Heart left ventricle (tissue), 13 donors: ENCODE measurements around the gene FBXO15.

Experiments used
- POLR2A ChIP-seq, 2 donors: fragments of 450-650 bp; IDR thresholded peaks; one replicate each; pipeline ENCODE4 v1.6.1; 2017; ENCODE audit warnings: antibody characterized with exemption in 2 of 2, mild to moderate bottlenecking in 2 of 2, moderate library complexity in 2 of 2
- TF ChIP-seq, protein P1 (sequence below), 12 donors: fragments of 200-600 bp; sonication (generic) in 4 of 12; IDR thresholded peaks; one replicate each; pipeline versions ENCODE4 v1.5.0 to v1.8.0; 2018 to 2022; ENCODE audit warnings: antibody characterized with exemption in 12 of 12, mild to moderate bottlenecking in 5 of 12
- donor health status: ischemic (EF 13 %, LVEDD 7.1; RV severe dilation, severe dysfunction).
- donor health status: DM: no; HTN: yes; CAD: no.
- donor health status: DM: no; HTN: no; CAD: no.
- donor health status: ischemic (EF 25% LVEDD 6.9; RV normal size, moderate dysfunction).
- donor health status: ischemic (EF 25% LVEDD 5.7; RV mildly dilated, moderate dysfunction).
- donor health status: ischemic (EF 35%, LVEDD 5.7; RV mildly dilated, moderate dysfunction).
- donor health status: nonischemic (EF 11% LVEDD 7.7; RV severe dilation, severe dysfunction).
- donor health status: DM: yes; HTN: yes; CAD: no.
- donor health status: PGD.
- donor health status: ischemic (EF 29% LVEDD 5.4; RV normal size, mild dysfunction).
- donor health status: nonischemic (EF 23%, LVEDD 6.1; RV moderate dilation, normal function).

- TF ChIP-seq, protein P1, sequence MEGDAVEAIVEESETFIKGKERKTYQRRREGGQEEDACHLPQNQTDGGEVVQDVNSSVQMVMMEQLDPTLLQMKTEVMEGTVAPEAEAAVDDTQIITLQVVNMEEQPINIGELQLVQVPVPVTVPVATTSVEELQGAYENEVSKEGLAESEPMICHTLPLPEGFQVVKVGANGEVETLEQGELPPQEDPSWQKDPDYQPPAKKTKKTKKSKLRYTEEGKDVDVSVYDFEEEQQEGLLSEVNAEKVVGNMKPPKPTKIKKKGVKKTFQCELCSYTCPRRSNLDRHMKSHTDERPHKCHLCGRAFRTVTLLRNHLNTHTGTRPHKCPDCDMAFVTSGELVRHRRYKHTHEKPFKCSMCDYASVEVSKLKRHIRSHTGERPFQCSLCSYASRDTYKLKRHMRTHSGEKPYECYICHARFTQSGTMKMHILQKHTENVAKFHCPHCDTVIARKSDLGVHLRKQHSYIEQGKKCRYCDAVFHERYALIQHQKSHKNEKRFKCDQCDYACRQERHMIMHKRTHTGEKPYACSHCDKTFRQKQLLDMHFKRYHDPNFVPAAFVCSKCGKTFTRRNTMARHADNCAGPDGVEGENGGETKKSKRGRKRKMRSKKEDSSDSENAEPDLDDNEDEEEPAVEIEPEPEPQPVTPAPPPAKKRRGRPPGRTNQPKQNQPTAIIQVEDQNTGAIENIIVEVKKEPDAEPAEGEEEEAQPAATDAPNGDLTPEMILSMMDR (IDR thresholded peaks at IDR 0.05), result no peak
- TF ChIP-seq POLR2A (IDR thresholded peaks at IDR 0.05), result no peak
These were observed 5.7 kb upstream of the FBXO15 start for GRCh38 chr18:74153377-74153776.
